GM18511 (cell line): ENCODE data around the gene TCF7L2.
A peak's percentile ranks its signal among the peaks of the same experiment; 100 is the strongest.
"Not testable (repeated sequence)": the region's sequence is repeated elsewhere in the genome, so short reads cannot be mapped to it uniquely, and the experiment has no call there.

ENCODE experiments used
- ATAC-seq: cut with Tn5 transposase; IDR thresholded peaks from one replicate; pipeline ENCODE4 v1.9.1; 2021; ENCODE audit warnings: mild to moderate bottlenecking, moderate library complexity; ENCODE audit not compliant: unreplicated experiment

Gene TCF7L2

DNA sequence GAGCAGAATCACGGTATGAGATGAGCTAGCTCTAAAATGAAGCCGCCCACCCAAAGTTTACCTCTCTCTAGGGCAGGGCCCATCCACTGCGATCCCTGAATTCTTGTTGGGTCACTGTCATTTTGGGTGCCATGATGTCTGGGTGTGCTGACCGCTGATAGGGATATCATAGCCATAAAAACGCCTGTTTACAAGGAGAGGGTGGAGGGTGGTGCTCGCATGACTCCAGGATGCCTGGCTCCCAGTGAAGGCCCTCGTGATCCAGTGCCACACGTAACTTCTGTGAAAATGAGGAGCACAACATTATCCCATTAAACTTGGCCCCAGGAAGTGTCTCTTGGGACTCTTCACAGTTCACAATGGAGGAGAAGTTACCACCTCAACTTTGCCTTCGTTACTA is 139.5 kb downstream of the TCF7L2 start:
- ATAC-seq: no peak

DNA sequence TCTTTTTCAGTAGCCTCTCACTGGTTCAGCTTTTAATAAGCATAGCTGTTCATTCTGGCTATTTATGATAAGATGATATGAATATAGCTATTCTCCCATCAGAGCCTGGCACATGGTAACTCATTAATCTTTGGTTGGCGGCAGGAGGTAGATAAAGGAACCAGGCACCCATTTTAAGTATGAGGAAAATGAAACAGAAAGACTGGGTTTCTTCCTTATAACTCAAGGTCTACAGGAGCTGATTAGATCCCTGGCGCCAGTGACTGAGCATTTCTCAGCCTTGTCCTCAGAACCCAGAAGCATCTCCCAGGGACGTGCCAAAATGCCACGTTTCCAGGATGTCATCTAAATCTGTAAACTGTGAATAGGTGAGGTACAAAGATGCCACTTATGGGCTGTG is 141.9 kb downstream of the TCF7L2 start:
- no peak for ATAC-seq

GRCh38 chr10:113093188-113094113 is 143.4 kb downstream of the TCF7L2 start:
- ATAC-seq: peak; percentile 68

GRCh38 chr10:113094114-113094486 is 144.1 kb downstream of the TCF7L2 start:
- peak; percentile 86 for ATAC-seq

DNA sequence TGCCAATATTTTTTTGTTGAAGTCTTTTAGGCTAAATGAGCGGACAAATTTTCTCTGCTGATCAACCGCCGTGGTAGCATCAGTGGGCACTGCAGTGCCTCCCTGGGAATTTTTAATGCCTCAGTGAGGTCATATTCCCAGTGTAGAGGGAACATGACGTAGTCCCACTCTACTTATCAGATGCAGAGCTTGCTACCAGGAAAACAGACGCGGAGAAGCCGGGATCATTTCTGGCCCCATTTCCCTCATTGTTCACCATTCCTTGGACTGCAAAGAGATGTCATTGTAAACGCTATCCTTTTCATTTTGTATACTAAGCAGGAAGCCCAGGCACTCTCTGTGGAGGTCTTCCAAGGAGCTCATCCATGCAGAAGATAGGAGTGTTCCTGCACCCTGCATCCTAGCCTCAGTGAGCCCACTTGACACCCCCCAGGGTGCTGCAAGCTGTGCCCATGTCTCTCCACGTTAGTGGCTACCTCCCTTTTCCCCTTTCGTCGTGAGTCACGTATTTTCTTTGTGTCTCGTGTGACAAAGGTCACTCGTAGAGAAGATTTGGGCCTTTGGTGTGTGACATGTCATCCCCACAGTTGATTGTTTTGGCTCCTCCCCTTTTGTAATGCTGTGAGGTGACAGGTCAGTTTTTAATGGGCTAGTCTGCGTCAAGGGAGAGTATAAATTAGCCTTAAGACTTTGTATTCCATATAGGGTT is 145.5 kb downstream of the TCF7L2 start:
- ATAC-seq: no peak

DNA sequence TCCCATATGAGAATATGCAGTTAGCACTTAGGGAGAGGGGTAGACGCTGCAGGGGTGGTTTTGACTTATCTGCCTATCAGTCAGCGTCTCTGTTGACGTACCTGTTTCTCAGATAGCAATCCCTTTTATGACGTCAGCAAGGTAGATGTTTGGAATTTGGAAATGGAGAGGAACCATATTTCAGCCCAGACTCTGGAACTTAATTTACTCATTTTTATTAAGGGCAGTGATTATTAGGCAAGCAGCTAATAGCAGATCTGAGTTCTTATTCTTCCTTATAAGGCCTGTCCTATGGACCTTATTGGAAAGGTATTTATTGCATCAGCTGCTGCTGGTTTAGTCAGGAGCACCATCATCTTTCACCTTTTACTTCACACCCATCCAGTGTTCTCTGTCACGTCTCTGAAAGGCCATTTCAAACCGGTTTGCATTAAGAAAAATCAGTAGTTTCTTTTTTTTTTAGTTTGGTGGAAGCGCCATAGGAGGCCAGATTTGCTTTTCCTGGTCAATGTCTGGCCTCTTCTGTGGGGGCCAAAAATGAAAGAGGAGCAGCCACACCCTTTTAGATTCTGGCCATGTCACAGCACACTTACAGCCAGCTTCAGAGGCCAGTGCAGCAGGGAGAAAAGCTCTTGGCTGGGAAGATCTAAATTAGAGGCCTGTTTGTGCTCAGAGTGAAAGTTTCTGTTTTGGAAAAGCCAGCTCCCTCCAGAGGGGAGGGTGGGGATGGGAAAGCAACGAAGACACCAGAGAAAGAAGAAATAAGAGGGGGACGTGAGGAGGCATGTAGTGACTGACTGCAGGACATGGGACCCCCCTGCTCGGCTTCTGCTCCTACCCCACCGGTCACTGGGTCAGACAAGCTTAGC is 146.3 kb downstream of the TCF7L2 start:
- no peak for ATAC-seq

DNA sequence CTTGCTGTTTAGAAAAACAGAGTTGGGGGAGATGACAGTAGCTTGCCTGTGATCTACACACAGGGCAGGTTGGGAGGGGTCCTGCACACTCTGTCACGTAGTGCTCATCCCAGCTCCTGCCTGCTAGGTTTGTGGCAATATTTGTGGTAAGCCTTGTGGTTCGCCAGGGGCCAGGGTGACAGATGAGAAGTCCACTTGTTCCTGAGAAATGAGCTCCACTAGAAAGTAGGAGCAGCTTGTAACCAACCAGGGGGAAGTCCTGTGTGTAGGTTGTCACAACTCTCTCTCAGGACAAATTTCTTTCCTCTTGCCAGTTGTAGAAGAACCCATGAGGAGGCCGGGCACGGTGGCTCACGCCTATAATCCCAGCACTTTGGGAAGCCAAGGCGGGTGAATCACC is 147.0 kb downstream of the TCF7L2 start:
- ATAC-seq: no peak

DNA sequence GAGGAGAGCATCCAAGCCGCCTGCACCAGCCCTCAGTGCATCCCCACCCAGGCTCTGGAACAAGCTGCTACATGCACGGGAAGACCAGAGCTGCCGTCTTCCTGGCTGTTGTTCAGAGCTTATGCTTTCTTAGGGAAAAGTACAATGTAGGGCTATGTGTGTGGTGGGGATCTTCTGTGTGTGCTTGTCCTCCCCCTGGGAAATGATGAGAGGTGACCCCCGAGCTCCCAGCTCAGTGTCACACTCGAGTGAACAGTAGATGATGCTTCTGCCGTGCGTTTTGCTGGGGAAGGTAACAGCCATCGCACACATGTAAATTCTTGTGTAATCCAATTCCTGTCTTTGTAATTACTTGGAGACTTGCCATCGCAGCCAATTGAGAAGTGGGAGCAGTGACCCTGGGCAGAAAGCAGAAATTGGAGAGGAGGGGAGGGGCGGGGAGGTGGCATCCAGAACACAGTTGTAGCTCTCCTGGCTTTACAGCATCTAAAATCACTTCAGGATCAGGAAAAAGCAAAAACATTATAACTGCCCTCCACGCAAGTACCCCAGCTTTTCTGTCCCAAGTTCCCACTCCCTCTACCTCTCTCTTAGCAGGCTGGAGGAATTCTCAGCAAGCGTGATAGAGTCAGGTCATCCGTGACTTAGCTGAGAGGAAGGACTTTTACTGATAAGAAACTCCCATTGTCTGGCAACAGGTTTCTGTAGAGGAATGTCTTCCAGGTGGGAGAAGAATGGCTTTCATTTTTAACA is 149.6 kb downstream of the TCF7L2 start:
- no peak for ATAC-seq

GRCh38 chr10:113100281-113100680 is 150.2 kb downstream of the TCF7L2 start:
- ATAC-seq: no peak

- no peak for ATAC-seq
These were observed 153.2 kb downstream of the TCF7L2 start for GRCh38 chr10:113103131-113103840.

GRCh38 chr10:113104047-113104446 is 154.0 kb downstream of the TCF7L2 start:
- no peak for ATAC-seq

GRCh38 chr10:113108194-113108835 is 158.3 kb downstream of the TCF7L2 start:
- ATAC-seq: no peak

GRCh38 chr10:113108948-113109347 is 158.9 kb downstream of the TCF7L2 start:
- no peak for ATAC-seq

DNA sequence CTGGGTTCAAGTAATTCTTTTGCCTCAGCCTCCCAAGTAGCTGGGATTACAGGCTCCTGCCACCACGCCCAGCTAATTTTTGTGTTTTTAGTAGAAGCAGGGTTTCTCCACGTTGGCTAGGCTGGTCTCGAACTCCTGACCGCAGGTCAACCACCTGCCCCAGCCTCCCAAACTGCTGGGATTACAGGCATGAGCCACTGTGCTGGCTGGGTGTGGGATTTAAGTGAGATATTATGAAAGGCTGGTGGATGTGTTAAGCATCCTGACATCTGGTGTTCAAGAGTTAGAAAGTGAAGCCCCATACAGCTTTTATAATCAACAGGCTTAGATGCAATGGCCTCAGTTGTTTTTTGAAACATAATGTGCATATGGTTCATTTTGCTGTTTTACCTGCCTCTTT is 159.4 kb downstream of the TCF7L2 start:
- not testable (repeated sequence) for ATAC-seq

GRCh38 chr10:113111260-113111659 is 161.2 kb downstream of the TCF7L2 start:
- no peak for ATAC-seq

DNA sequence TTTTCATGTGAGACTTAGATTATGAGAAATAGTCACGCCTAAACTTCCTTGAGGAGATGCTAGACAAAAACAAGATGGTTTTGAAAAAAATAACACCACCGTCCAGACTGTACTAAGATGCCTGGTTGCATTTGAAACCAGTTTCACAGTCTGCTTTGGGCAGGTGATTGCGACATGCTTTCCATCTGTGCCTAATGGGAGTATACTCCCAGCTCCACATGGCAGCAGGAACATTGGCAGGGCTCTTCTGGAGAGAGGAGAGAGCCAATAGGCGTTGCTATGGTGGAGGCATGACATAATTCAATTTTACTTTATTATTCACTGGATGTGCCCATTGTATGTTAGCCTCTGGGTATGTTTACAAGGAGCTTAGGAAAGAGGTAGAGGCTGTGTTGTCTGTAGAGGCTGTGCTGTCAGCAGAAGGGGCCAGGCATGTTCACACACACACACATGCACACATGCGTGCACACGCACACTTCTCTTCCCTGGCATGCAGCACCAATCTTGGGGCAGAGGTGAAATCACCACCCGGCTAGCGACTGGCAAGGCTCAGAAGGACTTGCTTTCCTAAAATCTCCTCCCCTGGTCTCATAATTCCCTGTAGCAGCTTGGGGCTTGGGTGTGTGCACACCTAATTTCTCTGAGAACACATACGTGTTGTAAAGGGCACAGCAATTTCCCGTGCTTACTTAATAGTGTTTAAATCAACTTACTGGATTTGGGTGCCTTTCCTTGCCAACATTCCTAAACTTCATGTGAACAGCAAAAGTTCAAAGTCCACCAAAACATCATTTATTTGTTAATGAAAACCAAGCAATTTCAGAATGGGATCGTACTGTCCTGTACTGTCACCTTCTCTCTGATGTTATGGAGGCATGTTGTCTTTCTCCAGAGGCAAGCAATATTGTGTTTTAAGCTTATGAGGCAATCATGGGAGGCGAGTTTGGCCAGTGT is 162.1 kb downstream of the TCF7L2 start:
- ATAC-seq: no peak

DNA sequence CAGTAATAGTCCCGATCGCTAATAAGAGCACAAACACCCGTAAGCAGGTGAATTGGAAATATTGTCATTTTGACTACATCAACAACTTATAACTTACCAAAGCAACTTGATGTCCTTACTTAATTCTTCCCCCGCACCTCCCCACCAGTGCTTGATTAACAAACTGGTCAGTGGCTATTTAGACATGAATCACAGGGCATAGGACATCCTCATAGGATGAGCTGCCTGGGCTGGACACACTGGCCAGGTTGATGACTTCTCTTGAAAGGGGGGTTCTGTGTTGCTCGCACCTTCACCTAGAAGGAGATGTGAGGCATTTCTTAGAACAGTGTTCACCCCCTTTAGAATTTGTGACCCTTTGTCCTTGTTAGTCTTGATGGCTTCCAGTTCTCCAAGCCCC is 163.2 kb downstream of the TCF7L2 start:
- no peak for ATAC-seq

GRCh38 chr10:113113918-113114317 is 163.9 kb downstream of the TCF7L2 start:
- ATAC-seq: no peak
